HS-5 (cell line): Measurements from ENCODE around the gene ACHE.
A peak's percentile ranks its signal among the peaks of the same experiment; 100 is the strongest.

Experiments
- DNase-seq: peaks from one replicate; pipeline ENCODE4 v3.0.0-alpha.2; 2012; ENCODE audit warnings: low read depth

The ACHE gene

GRCh38 chr7:100884736-100885439, 10.8 kb downstream of the ACHE start:
- DNase-seq, result no peak

GRCh38 chr7:100882785-100883526, 12.7 kb downstream of the ACHE start:
- no peak for DNase-seq

DNA sequence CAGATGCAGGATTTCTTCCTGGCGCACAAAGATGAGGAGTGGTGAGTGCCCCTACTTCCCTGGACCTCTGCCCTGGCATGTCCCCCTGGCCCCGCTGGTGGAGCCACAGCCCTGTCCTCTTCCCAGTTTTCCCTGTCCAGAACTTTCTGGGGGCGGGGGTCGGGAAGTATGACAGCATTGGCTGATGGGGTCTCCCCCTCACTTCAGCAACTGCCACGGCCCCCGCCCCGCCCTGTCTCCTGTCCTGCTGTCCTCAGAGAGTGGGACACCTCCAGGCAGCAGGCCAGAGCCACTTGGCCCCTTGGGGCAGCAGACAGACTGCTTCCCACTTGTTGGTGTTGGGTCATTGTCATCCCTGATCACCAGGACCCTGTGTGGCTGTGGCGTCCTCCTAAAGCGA, 13.5 kb downstream of the ACHE start:
- DNase-seq, result no peak

- DNase-seq, result no peak
These were observed 14.6 kb downstream of the ACHE start for GRCh38 chr7:100881136-100881535.

DNA sequence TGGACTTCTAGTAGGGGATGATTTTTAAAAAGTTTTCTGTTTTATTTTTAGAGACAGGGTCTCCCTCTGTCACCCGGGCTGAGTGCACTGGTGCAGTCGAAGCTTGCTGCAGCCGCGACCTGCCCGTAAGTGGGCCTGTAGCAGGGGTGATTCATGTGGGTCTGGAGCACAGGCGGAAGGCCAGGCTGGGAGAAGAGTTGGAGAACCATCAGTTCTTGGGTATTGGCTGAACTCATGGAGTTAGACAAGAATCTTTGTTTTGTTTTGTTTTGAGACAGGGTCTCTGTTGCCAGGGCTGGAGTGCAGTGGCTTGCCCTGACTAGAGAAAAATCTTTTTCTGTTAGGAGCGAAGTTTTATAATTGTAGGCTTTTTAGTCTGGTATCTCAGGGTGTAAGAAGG, 15.0 kb downstream of the ACHE start:
- DNase-seq, result no peak

- no peak for DNase-seq
These were observed 15.9 kb downstream of the ACHE start for GRCh38 chr7:100879685-100880261.

GRCh38 chr7:100878685-100879084, 17.0 kb downstream of the ACHE start:
- DNase-seq, result no peak

GRCh38 chr7:100878013-100878412, 17.7 kb downstream of the ACHE start:
- DNase-seq, result no peak

GRCh38 chr7:100875356-100875751, 20.3 kb downstream of the ACHE start:
- DNase-seq, result no peak

- peak; percentile 74 for DNase-seq
These were observed 20.9 kb downstream of the ACHE start, which contains the start of gene SRRT for GRCh38 chr7:100874577-100875355. Gene SRRT, plus strand, starts transcription at chr7:100875103. Its CDS starts 488 bp downstream, at chr7:100875591.

DNA sequence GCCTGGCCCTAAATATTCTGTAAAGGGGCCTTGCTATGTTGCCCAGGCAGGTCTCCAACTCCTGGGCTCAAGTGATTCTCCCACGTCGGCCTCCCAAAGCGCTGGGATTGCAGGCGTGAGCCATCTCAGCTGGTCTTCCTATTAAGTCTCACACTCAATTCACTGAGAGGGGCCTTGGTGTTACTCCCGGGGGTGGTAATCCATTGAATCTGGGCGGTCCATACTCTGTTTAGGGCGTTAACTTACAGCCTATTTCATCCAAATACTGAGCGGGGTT, 21.4 kb downstream of the ACHE start:
- no peak for DNase-seq

DNA sequence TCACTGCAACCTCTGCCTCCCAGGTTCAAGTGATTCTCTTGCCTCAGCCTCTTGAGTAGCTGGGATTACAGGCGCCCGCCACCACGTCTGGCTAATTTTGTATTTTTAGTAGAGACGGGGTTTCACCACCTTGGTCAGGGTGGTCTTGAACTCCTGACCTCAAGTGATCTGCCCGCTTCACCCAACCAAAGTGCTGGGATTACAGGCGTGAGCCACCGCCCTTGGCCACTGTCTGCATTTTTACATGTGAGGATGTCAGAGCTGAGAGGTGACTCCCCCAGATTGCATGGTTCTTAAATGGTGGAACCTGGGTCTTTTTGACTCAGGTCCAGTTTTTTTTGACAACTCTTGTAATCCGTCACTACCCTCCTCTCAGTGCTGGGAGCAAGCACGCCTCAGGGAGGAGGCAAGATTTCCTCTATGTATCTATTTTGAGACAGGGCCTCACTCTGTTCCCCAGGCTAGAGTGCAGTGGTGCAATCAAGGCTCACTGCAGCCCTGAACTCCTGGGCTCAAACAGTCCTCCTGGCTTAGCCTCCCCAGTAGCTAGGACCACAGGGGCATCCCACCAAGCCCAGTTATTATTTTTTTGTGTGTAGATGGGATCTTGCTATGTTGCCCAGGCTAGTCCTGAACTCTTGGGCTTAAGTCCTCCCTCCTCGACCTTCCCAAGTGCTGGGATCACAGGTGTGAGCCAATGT, 21.9 kb downstream of the ACHE start:
- no peak for DNase-seq

GRCh38 chr7:100867776-100868485, 27.8 kb downstream of the ACHE start:
- DNase-seq, result no peak

DNA sequence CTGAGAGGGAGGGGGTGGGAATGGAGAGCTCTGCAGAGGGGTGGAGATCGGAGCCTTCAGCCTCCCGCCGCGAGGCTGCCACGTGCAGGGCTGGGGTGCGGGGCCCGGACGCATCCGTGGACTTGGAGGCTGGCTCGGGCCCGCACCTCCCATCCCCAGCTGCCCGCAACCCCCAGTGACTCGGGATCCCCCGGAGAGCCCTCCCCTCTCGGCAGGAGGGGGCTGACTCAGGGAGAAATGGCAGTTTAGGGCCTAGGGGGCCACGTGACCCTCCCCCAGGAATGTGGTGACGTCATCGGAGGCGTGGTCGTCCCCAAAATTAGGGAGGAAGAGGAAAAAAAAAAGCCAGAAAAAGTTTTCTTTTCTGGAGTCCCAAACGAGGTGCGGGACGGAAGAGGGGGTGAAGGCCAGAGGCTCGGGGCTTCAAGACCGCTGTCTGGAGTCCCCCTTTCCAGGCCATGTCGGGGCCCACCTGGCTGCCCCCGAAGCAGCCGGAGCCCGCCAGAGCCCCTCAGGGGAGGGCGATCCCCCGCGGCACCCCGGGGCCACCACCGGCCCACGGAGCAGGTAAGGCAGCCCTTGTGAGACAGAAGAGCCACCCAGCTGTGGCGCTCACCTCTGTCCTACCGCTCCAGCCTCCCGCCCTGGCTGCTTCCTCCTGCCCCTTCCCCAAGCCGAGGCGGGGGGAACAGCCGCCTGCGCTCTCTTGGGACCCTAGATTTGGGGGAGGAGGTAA, 28.5 kb downstream of the ACHE start, which contains the start of gene TRIP6:
Gene TRIP6 (plus strand): TSS at position 348 of the 736 bp plus-strand sequence. CDS start 111 bp downstream, at position 459.
- peak; percentile 70 for DNase-seq

GRCh38 chr7:100866729-100867039, 29.0 kb downstream of the ACHE start:
- DNase-seq, result no peak

DNA sequence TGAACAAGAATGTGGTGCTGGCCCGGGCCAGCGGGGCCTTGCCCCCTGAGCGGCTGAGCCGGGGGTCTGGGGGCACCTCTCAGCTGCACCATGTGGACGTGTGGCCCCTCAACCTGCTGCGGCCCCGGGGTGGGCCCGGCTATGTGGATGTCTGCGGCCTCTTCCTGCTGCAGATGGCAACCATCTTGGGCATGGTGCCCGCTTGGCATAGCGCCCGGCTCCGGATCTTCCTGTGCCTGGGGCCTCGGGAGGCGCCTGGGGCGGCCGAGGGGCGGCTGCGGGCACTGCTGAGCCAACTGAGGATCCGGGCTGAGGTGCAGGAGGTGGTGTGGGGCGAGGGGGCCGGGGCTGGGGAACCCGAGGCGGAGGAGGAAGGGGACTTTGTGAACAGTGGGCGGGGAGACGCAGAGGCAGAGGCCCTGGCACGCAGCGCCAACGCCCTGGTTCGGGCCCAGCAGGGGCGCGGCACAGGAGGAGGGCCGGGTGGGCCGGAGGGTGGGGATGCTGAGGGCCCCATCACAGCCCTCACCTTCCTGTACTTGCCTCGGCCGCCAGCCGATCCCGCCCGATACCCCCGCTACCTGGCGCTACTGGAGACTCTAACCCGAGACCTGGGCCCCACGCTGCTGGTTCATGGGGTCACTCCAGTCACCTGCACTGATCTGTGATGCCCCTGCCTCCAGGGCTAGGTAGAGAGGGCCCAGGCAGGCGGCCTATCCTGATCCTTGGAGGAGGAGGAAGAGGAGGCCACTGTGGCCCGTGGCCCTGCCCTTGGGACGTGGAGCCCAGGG, 29.6 kb downstream of the ACHE start:
- DNase-seq, result no peak

DNA sequence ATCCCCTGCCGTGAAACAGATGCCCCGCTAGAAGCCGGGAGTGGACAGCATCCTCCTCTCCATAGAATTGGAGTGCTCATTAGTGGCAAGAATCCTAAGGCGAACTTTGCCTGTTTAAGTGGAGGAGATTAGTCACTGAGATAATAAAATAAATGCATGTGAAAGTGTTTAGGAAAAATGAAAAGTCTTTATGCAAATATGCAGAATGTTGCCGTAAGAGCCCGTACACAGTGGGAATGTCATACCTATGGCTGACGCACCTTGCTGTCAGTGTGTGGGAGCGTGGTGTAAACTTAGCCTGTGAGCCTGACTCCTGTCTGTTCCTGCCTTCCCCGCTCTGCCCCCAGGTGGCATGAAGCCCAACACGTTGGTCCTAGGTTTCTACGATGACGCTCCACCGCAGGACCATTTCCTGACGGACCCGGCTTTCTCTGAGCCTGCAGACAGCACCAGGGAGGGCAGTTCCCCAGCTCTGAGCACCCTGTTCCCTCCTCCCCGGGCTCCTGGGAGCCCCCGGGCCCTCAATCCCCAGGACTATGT, 30.2 kb downstream of the ACHE start:
- DNase-seq, result no peak

GRCh38 chr7:100864263-100864845, 31.3 kb downstream of the ACHE start:
- DNase-seq, result no peak

GRCh38 chr7:100863406-100863950, 32.2 kb downstream of the ACHE start:
- DNase-seq, result no peak
